ENCODE results near the gene OR52E5.

DNA sequence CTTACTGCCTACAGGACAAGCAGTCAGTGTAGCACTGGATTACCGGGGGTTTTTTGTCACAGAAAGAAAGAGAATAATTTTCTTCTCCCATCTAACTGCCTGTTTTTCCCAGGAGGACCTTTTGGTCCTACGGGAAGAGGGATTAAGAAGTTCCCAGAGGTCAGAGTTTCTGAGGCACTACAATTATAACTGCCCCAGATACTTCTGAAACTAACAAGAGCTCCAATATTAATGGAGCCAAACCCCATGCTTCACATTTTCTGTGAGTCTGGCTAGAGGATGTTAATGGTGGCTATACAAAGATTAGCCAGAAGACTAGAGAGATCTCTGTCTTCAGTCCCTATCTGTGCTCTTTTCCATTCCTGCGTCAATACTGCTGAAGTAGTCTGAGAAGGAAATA is 48.9 kb downstream of the OR52E5 start, which contains the start of gene OR56A3:
- TF ChIP-seq, protein P1, sequence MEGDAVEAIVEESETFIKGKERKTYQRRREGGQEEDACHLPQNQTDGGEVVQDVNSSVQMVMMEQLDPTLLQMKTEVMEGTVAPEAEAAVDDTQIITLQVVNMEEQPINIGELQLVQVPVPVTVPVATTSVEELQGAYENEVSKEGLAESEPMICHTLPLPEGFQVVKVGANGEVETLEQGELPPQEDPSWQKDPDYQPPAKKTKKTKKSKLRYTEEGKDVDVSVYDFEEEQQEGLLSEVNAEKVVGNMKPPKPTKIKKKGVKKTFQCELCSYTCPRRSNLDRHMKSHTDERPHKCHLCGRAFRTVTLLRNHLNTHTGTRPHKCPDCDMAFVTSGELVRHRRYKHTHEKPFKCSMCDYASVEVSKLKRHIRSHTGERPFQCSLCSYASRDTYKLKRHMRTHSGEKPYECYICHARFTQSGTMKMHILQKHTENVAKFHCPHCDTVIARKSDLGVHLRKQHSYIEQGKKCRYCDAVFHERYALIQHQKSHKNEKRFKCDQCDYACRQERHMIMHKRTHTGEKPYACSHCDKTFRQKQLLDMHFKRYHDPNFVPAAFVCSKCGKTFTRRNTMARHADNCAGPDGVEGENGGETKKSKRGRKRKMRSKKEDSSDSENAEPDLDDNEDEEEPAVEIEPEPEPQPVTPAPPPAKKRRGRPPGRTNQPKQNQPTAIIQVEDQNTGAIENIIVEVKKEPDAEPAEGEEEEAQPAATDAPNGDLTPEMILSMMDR (IDR thresholded peaks at IDR 0.05; ENCODE audit: poor library complexity): no peak
- no peak for TF ChIP-seq EZH2 (IDR thresholded peaks at IDR 0.05; ENCODE audit: borderline replicate concordance)

Data from hepatocyte (in vitro differentiated cells).